ENCODE measurements around the gene GPR162. TPM values are rescaled to one million over a fixed set of nuclear protein-coding genes. Genes with fewer than 3 reads are reported as not detected.
A peak's percentile ranks its signal among the peaks of the same experiment; 100 is the strongest.

GPR162 gene
- total and polyA plus RNA-seq, 2 experiments from 2014 or later: 2.3 TPM

DNA sequence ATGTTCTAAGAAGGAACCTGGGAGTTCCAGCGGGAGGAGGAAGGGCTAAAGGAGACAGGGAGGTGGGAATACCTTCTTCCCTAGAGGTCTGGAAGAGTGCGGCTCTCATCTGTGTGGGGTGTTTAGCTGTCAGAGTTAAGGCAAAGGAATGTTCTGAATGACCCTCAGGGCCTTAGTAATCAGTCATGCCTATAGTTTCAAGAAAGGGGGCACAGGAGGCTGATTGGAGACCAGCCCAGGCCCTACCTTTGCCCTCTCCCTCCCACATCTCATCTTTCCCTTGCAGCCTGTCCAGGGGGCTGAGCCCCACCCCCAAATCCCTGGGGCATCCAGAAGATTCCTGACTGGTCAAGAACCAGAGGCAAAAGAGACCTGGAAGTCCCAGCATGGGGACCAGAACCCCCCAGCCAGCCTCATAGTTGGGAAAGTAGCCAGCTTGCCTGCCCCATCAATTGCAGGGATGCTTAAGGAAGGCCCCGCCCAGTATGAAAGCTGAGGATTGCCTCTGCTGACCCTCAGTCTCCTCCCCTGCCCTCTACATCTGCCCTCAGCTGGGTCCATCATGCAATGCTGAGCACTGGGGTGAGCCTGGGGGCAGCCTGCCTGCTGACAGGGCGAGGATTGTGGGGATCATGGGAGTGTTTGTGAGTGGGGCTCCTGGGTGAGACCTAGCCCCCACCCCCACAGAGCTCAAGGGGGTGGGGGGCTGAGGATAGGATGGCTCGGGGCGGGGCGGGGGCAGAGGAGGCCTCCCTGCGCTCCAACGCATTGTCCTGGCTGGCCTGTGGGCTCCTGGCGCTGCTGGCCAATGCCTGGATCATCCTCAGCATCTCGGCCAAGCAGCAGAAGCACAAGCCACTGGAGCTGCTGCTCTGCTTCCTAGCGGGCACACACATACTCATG lies 1.8 kb downstream of the GPR162 start:
- Histone ChIP-seq H3K27ac (no peak overlapping the region), H3K36me3 (replicated peaks; ENCODE audit: insufficient read depth, low read depth) (no peaks in the 10 kb centered on the region), H3K9me2 (replicated peaks; ENCODE audit: insufficient read depth) (no peaks in the 10 kb centered on the region), H3K27me3 (peaks cover 5% of the 10 kb centered on the region), H3K4me2 (no peak overlapping the region), H3K4me3 (no peak overlapping the region), H3K79me2 (no peaks in the 10 kb centered on the region), H4K20me1 (ENCODE audit: insufficient read depth, poor library complexity, severe bottlenecking) (no peaks in the 10 kb centered on the region), H3K9me3 (ENCODE audit: low read depth) (no peaks in the 10 kb centered on the region), H2AFZ (no peak overlapping the region), H3K4me1 (ENCODE audit: insufficient read depth) (peaks cover 14% of the 10 kb centered on the region)
- WGBS (ENCODE audit: low lambda C conversion rate, missing lambda C conversion rate): 75% methylated on average over 12 of the region's 12 CpGs
- TF ChIP-seq EZH2 (IDR thresholded peaks at IDR 0.05; ENCODE audit: borderline replicate concordance): no peak
- TF ChIP-seq, protein P1, sequence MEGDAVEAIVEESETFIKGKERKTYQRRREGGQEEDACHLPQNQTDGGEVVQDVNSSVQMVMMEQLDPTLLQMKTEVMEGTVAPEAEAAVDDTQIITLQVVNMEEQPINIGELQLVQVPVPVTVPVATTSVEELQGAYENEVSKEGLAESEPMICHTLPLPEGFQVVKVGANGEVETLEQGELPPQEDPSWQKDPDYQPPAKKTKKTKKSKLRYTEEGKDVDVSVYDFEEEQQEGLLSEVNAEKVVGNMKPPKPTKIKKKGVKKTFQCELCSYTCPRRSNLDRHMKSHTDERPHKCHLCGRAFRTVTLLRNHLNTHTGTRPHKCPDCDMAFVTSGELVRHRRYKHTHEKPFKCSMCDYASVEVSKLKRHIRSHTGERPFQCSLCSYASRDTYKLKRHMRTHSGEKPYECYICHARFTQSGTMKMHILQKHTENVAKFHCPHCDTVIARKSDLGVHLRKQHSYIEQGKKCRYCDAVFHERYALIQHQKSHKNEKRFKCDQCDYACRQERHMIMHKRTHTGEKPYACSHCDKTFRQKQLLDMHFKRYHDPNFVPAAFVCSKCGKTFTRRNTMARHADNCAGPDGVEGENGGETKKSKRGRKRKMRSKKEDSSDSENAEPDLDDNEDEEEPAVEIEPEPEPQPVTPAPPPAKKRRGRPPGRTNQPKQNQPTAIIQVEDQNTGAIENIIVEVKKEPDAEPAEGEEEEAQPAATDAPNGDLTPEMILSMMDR (IDR thresholded peaks at IDR 0.05; ENCODE audit: poor library complexity): no peak
- no peak for TF ChIP-seq EZH2phosphoT487 (IDR thresholded peaks at IDR 0.05; ENCODE audit: low read depth, severe bottlenecking, unreplicated experiment)
- peak; percentile 6 for DNase-seq (ENCODE audit: low spot score)

GRCh38 chr12:6824085-6824775 lies 2.6 kb downstream of the GPR162 start:
- Histone ChIP-seq H3K27me3 (peaks cover 5% of the 10 kb centered on the region), H3K36me3 (replicated peaks; ENCODE audit: insufficient read depth, low read depth) (no peaks in the 10 kb centered on the region), H2AFZ (no peak overlapping the region), H3K9me3 (ENCODE audit: low read depth) (no peaks in the 10 kb centered on the region), H4K20me1 (ENCODE audit: insufficient read depth, poor library complexity, severe bottlenecking) (no peaks in the 10 kb centered on the region), H3K4me2 (no peak overlapping the region), H3K4me3 (no peak overlapping the region), H3K4me1 (ENCODE audit: insufficient read depth) (peaks cover 14% of the 10 kb centered on the region), H3K27ac (no peak overlapping the region), H3K9me2 (replicated peaks; ENCODE audit: insufficient read depth) (no peaks in the 10 kb centered on the region), H3K79me2 (peaks cover 6% of the 10 kb centered on the region)
- peak; percentile 6 for DNase-seq (ENCODE audit: low spot score)
- 90% methylated on average over 37 of the region's 37 CpGs for WGBS (ENCODE audit: low lambda C conversion rate, missing lambda C conversion rate)
- TF ChIP-seq, protein P1 (IDR thresholded peaks at IDR 0.05; ENCODE audit: poor library complexity): no peak
- TF ChIP-seq EZH2phosphoT487 (IDR thresholded peaks at IDR 0.05; ENCODE audit: low read depth, severe bottlenecking, unreplicated experiment): no peak
- TF ChIP-seq EZH2 (IDR thresholded peaks at IDR 0.05; ENCODE audit: borderline replicate concordance): no peak

- WGBS (ENCODE audit: low lambda C conversion rate, missing lambda C conversion rate): 36% methylated on average over 12 of the region's 12 CpGs
- Histone ChIP-seq H2AFZ (no peak overlapping the region), H3K27me3 (peaks cover 5% of the 10 kb centered on the region), H3K4me3 (no peak overlapping the region), H3K4me2 (peak overlapping the region; percentile 75), H3K9me3 (ENCODE audit: low read depth) (no peaks in the 10 kb centered on the region), H3K27ac (no peak overlapping the region), H3K9me2 (replicated peaks; ENCODE audit: insufficient read depth) (no peaks in the 10 kb centered on the region), H3K36me3 (replicated peaks; ENCODE audit: insufficient read depth, low read depth) (no peaks in the 10 kb centered on the region), H3K4me1 (ENCODE audit: insufficient read depth) (peaks cover 14% of the 10 kb centered on the region), H3K79me2 (peaks cover 6% of the 10 kb centered on the region), H4K20me1 (ENCODE audit: insufficient read depth, poor library complexity, severe bottlenecking) (no peaks in the 10 kb centered on the region)
- DNase-seq (ENCODE audit: low spot score): no peak
- TF ChIP-seq EZH2 (IDR thresholded peaks at IDR 0.05; ENCODE audit: borderline replicate concordance): no peak
- TF ChIP-seq EZH2phosphoT487 (IDR thresholded peaks at IDR 0.05; ENCODE audit: low read depth, severe bottlenecking, unreplicated experiment): no peak
Observed at GRCh38 chr12:6824901-6825381, 3.3 kb downstream of the GPR162 start.

Measured in hepatocyte (in vitro differentiated cells).